22Rv1 (cell line): ENCODE results near the gene FAM107A.
A peak's percentile ranks its signal among the peaks of the same experiment; 100 is the strongest.
"Not testable (repeated sequence)": the region's sequence is repeated elsewhere in the genome, so short reads cannot be mapped to it uniquely, and the experiment has no call there.

Source experiments
- H3K27ac ChIP-seq: fragments of 450-650 bp; 2 replicates; pipeline ENCODE4 v1.5.1; 2017
- ZFX ChIP-seq: fragments of 450-650 bp; IDR thresholded peaks from 2 replicates; pipeline ENCODE4 v1.6.1; 2017; ENCODE audit warnings: antibody characterized with exemption, borderline replicate concordance
- TF ChIP-seq, protein P1 (sequence below): fragments of 450-650 bp; IDR thresholded peaks from 2 replicates; pipeline ENCODE4 v1.5.1; 2017; ENCODE audit warnings: mild to moderate bottlenecking

FAM107A gene

DNA sequence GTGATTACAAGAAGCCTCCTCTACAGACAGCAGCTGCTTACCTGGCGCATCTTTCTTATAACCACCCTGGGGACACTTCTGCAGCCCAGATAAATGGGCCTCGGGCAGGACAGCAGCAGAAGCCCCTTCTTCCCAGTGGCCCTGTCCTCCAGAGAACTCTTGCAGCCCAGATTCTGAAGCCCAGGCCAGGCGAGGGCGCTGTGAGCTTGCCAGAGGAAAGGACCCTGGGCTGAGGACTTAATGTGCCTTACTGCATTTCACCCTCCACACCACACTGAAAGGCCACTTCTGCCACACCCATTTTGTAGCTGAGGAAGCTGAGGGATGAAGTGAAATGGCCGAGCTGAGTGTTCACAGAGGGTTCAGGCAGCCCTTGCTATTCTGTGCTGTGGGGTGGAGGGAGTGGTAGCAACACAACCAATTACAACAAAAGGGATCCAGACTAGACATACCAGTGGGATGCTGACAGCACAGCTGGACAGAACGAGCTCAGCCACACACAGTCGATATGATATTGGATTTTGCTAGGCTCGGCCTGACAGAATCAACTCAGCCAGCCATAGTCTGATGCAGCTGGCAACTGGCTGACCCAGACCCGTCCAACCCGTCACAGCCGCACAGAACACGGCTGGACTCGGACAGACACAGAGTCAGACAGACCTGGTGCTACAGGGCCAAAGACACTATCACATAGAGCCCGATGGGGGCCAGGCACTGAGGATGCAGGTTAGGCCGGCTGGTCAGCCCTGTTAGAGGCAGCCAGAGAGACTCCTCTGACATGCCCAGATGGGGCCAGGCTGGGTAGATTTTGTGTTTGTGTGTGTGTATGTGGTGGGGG lies 47.5 kb downstream of the FAM107A start:
- TF ChIP-seq, protein P1, sequence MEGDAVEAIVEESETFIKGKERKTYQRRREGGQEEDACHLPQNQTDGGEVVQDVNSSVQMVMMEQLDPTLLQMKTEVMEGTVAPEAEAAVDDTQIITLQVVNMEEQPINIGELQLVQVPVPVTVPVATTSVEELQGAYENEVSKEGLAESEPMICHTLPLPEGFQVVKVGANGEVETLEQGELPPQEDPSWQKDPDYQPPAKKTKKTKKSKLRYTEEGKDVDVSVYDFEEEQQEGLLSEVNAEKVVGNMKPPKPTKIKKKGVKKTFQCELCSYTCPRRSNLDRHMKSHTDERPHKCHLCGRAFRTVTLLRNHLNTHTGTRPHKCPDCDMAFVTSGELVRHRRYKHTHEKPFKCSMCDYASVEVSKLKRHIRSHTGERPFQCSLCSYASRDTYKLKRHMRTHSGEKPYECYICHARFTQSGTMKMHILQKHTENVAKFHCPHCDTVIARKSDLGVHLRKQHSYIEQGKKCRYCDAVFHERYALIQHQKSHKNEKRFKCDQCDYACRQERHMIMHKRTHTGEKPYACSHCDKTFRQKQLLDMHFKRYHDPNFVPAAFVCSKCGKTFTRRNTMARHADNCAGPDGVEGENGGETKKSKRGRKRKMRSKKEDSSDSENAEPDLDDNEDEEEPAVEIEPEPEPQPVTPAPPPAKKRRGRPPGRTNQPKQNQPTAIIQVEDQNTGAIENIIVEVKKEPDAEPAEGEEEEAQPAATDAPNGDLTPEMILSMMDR = peak; percentile 55
- TF ChIP-seq ZFX = no peak
- no peak overlapping the region for H3K27ac ChIP-seq

DNA sequence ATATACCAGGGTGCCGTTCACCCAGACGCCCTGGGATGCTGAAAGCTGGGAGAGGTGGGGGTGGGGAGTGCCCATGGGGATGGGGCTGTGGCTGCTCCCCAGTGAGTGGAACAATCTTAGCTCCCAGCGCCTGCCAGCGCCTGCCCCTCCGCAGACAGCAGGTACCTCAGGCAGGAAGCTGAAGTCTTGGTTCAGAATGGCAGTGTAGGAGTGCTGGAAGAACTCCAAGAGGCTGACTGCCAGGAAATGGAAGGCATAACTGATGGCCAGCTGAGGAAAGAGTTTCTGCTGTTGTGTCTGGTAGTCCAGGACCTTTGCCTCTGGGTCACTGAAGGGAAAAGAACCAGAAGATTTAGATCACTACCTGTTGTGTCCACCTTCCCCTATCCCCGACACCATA lies 48.6 kb downstream of the FAM107A start:
- no peak overlapping the region for H3K27ac ChIP-seq
- TF ChIP-seq, protein P1 = no peak
- no peak for TF ChIP-seq ZFX

DNA sequence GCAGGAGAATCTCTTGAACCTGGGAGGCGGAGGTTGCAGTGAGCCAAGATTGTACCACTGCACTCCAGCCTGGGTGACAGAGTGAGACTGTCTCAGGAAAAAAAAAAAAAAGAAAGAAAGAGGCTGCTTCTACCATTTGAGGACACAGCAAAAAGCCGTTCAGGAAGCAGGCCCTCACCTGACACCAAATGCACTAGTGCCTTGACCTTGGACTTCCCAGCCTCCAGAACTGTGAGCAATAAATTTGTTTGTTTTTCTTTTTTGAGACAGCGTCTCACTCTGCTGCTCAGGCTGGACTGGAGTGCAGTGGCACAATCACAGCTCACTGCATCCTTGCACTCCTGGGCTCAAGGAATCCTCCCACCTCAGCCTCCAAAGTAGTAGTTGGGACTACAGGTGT lies 49.8 kb downstream of the FAM107A start:
- H3K27ac ChIP-seq = not testable (repeated sequence)

DNA sequence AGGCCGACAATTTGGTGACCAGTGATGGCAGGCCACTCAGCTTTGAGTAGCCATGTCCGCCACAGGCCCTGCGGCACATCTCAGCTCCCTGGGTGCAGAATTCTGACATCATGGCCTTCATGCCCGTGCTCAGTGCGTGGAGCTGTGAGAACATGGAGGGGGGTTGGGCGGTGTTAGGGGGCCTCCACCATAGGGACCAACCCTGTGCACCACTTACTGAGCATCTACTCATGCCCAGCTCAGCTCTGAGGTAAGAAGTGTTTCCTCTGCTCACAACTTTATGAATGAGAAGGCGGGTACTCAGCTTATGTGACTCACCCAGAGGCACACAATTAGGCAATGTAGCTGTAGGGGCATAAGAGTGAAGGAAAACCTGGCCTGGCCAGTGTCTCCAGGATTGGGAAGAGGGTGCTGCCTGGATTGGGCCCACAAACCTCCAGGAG lies 50.7 kb downstream of the FAM107A start:
- TF ChIP-seq, protein P1 = no peak
- TF ChIP-seq ZFX = no peak
- no peak overlapping the region for H3K27ac ChIP-seq

DNA sequence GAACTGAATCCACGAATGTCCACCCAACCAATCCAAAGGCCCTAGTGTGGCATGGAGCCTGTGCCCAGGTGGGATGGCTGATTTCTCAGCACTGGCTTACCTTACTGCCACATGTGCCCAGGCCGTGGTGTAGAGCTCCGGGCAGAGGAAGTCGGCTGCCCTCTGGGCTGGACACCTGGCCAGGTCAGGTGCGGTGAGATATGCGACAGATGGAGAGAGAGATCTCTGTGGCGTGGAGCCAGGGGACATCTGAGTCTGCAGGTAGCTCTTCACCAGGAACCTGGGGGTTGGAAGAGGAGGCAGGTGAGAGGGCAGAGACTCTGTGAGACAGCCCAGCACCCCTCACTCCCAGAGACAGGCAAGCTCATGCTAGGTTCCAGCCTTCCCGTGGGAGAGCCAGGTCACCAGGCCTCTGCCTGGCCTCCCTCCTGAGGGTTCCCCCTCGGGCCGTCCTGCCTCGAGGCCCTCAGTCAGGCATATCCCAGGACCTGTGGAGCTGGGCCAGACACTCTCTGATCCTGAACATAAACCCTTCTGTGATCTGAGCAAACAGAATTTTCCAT lies 52.8 kb downstream of the FAM107A start:
- H3K27ac ChIP-seq = no peak overlapping the region
- no peak for TF ChIP-seq ZFX
- TF ChIP-seq, protein P1 = no peak

DNA sequence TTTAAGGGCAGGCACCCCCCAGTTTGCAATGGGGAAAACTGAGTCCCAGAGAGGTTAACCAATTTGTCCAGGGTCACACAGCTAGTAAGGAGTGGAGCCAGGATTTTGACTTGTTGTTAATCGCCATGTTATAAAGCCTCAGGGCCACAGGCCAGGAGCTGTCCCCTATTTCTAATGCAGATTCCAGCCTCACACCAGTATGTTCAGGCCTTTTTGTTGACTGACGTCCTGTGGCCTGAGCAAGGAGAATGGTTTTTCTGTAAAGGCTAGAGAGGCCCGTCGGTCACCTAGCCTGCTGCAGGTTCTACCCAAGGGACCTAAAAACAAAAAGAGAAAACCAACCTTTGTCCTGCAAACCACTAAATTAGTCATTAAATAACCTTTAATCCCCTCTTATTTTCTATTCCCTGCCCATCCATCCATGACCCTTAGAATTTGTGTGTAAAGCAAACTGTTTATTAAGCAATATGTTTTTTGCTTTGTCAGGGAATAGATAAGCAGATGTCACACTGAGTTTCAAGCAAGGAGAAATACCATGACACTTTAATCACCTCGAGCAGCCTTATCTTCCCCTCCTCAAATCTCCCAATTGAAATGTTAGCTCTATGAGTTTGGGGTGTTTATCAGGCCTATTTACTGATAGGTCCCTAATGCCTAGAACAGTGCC lies 54.3 kb downstream of the FAM107A start:
- TF ChIP-seq, protein P1 = no peak
- no peak for TF ChIP-seq ZFX
- no peak overlapping the region for H3K27ac ChIP-seq

DNA sequence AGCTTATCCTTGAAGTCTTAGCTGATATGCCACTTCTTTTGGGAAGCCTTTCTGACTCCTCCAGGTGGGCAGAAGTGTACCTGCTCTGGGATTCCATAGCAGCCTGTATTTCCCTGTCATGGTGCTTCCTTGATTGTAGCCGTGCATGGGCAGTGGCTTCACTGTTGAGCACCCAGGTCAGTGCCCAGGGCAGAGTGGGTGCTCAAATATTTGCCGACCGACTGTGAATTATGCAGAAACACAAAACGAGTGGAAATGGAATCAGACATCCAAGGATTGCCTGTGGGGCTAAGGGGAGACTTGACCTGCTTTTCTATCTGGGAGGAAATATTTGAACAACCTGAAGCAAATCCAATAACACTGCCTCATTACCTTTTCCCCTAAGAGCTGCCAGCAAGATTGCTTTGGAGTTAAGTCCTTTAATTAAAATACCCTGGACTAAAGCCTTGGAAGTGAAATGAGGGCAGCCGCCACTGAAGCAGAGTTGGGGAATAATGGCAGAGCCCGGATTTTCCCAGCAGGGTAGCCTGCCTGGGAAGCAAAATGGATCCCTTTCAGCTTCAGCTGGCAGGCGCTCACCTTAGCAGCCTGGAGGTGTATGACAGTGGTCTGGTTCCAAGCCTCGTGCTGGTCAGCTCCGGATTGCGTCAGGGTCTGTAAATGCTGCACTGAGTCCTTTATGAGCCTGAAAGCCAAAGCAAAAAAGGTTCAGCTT lies 55.1 kb downstream of the FAM107A start:
- TF ChIP-seq, protein P1 = no peak
- TF ChIP-seq ZFX = no peak
- no peak overlapping the region for H3K27ac ChIP-seq
